HEK293T (cell line): ENCODE results near the gene RFX1.

Experiments
- FOXA1 ChIP-seq: fragments of 450-650 bp; IDR thresholded peaks from 2 replicates; pipeline ENCODE4 v1.6.1; 2016; ENCODE audit warnings: mild to moderate bottlenecking
- FOXM1 ChIP-seq: fragments of 450-650 bp; IDR thresholded peaks from 2 replicates; pipeline ENCODE4 v1.6.1; 2017; ENCODE audit warnings: mild to moderate bottlenecking, borderline replicate concordance

GRCh38 chr19:13918726-13919411 is 87.3 kb downstream of the RFX1 start:
- TF ChIP-seq FOXM1 (no peak), FOXA1 (no peak)
